GM21529 (cell line): Measurements from ENCODE around the gene RAB13.

Experiments used
- ATAC-seq: cut with Tn5 transposase; IDR thresholded peaks from one replicate; pipeline ENCODE4 v1.9.1; 2021; ENCODE audit not compliant: unreplicated experiment

The RAB13 gene

DNA sequence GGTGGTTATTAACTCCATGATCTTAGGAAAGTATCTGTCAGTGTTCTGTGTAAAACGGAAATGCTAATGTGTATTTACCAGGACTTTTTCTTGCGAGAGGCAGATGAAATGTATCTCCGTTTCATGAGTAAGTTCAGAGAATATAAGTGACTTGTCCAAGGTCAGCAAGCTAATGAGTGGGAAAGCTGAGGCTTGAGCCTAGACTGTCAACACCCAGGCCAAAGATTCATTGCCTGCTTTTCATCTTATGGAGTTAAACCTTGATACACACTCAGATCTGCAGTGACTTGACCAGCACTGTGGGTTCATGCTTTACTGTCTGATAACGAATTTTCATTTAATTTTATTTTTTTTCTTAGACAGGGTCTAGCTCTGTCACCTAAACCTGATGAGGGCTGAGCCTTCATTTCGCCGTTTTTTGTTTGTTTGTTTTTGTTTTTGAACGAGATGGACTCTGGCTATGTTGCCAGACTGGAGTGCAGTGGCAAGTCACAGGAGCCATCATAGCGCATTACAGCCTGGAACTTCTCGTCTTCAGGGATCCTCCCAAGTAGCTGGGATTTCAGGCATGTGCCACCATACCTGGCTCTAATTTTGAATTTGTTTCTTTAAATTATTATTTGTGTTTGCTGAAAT, 7.7 kb downstream of the RAB13 start:
- no peak for ATAC-seq

GRCh38 chr1:153977250-153978240, 8.6 kb downstream of the RAB13 start, which contains the start of gene JTB:
Gene JTB, minus strand, starts transcription at chr1:153977674. Its CDS starts 422 bp downstream, at chr1:153977252.
- ATAC-seq, result peak; percentile 77

DNA sequence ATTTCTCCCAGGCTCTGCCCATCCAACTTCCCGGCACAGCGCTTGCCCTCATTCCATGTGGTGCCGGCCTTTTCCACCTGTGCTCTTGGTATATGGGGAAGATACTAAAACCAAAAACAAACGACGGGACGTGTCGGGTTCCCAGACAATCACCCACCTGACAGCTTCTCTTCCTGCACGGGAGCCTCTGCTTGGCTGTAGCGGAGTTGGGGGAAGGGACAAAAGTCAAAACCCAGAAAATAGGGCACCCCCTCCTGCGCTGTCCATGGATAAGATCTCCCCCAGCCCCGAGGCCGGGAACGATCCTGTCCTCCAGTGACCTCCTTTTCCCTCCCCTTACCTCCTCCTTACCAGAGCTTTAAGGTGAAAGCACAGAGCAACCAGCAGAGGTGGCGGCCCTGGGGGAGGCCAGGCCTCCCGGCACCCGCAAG, 9.3 kb downstream of the RAB13 start:
- no peak for ATAC-seq

GRCh38 chr1:153973525-153973924, 12.6 kb downstream of the RAB13 start:
- ATAC-seq, result no peak

GRCh38 chr1:153973071-153973470, 13.1 kb downstream of the RAB13 start:
- no peak for ATAC-seq

- no peak for ATAC-seq
Measured at GRCh38 chr1:153970346-153970745, 15.8 kb downstream of the RAB13 start.

DNA sequence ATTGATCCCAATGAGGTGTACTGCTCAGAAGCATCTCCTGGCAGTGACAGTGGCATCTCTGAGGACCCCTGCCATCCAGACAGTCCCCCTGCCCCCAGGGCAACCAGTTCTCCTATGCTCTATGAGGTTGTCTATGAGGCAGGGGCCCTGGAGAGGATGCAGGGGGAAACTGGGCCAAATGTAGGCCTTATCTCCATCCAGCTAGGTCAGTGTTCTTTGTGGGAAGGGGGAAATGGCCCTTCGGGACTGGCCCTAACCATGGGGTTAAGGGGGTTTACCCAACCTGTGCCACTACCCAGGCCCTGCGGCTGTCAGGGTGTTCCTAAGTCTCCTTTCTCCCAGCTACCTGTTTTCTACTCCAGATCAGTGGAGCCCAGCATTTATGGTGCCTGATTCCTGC, 17.2 kb downstream of the RAB13 start:
- ATAC-seq, result no peak

GRCh38 chr1:153968408-153968807, 17.7 kb downstream of the RAB13 start:
- ATAC-seq, result no peak

DNA sequence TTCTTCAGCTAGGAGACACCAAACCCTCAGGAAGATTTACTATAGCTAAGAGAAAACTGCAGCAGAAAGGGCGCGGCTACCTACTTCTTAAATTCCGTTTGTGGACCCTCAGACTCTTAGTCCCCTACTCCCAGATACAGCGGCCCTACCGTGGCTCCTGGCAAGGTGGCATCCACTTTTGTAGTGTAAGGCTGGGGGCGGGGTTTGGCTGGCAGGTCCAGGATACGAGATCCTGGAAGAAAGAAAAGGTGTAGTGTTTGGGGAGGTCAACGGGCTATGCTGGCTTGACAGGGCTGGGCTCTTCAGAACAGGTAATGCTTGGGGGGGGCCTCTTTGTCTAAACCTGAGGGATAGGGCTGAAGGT, 18.2 kb downstream of the RAB13 start:
- ATAC-seq, result no peak

GRCh38 chr1:153967107-153967999, 18.8 kb downstream of the RAB13 start, which contains the start of gene CREB3L4:
Gene CREB3L4, plus strand, starts transcription at chr1:153967902. Its CDS starts 624 bp downstream, at chr1:153968526.
- ATAC-seq, result peak; percentile 72

- ATAC-seq, result no peak
Measured at GRCh38 chr1:153963850-153964331, 22.2 kb downstream of the RAB13 start.

DNA sequence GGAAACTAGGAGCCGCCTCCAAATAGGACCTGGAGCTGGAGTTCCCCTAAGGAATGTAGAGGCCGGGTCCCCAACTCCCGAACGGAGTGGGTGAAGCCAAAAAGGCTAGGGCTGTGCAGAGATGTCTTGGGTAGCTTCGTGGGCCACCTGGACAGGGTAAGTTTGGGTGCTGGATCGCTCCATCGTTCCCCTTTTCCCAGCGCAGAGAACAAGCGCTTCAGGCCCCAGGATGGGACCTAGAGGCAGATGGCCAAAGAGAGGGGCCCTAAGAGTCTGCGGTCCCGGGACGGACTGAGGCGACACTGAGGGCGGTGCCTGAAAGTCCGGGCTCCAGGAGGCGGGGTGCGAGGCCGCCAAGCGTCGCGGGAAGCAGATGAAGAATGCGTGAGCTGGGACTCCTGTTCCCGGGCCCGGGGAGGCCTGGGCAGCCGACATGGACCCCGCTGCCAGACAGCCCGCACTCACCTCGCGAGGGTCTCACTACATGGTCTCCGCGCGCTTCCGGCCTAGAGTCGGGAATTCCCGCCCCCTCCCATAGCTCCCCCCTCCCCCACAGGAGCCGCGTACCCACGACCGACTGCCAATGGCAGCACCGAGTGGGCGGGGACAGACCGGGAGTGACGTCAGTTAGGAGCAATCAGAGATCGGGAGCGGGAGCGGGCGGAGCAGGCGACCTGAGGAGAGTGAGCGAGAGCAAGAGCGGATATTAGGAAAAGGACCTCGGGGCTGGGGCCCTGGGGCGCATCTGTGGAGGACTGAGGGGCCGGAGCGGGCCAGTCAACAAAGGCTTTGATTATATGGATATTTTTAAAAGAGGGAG, 22.9 kb downstream of the RAB13 start, which contains the start of gene SLC39A1:
TSS of gene SLC39A1 (minus strand) at position 508 of the 820 bp plus-strand sequence. CDS start 822 bp downstream, outside the sequence.
- ATAC-seq, result peak; percentile 48

- no peak for ATAC-seq
Measured at GRCh38 chr1:153962088-153963029, 23.8 kb downstream of the RAB13 start.

DNA sequence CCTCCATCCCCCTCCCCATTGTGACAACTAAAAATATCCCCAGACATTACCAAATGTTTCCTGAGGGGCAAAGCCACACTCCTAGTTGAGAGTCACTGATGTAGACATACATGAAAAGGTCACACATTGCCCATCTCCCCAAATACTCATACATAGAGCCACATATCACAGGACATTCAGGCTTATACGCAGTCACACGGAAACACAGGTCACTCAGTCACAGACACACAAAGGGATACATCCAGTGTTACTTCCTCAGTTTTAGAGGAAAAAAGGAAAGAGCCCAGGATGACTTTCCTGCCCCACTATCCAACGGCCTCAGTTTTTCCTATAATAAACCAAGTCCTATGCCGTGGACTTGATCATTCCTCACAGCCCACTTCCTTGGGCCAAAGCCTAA, 24.7 kb downstream of the RAB13 start:
- no peak for ATAC-seq

DNA sequence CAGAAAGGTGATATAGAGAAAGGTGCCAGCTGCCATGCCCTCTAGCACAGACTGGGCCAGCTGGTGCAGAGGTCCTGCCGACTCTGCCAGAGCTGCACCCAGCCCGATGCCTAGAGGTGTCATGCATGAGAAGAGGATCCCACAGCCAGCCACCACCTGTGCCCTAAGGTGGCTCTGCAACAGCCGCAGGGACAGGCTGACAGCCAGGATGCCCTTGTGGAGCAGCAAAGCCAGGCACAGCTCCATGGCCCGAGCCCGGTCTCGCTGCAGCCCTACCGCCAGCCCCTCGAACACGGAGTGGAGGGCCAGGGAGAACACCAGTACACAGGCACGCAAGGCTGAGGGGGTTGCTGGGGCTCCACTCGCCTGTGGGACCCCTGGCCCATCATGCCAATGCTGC, 25.9 kb downstream of the RAB13 start:
- no peak for ATAC-seq

- no peak for ATAC-seq
Measured at GRCh38 chr1:153959454-153959853, 26.7 kb downstream of the RAB13 start.

GRCh38 chr1:153958961-153959260, 27.2 kb downstream of the RAB13 start:
- no peak for ATAC-seq

- peak; percentile 68 for ATAC-seq
Measured at GRCh38 chr1:153958111-153958960, 27.8 kb downstream of the RAB13 start, which contains the start of gene CRTC2. Gene CRTC2, minus strand, starts transcription at chr1:153958612. Its CDS starts 115 bp downstream, at chr1:153958497.
